HG03520 (cell line): Measurements from ENCODE around the gene APRT.
"Not testable (repeated sequence)": the region's sequence is repeated elsewhere in the genome, so short reads cannot be mapped to it uniquely, and the experiment has no call there.

Experiments used
- ATAC-seq: cut with Tn5 transposase; IDR thresholded peaks from one replicate; pipeline ENCODE4 v1.9.1; 2021; ENCODE audit warnings: mild to moderate bottlenecking, moderate library complexity; ENCODE audit not compliant: unreplicated experiment

Gene APRT

DNA sequence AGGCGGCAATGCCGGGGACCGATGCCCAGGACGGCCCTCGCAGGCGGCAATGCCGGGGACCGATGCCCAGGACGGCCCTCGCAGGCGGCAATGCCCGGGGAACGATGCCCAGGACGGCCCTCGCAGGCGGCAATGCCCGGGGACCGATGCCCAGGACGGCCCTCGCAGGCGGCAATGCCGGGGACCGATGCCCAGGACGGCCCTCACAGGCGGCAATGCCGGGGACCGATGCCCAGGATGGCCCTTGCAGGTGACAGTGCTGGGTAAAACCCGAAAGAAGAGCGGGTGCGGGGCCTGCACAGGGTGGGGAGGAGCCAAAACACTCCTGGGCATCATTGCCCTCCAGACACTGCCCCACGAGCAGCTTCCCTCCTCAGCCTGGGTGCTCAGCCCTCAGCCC is 11.9 kb upstream of the APRT start:
- ATAC-seq = not testable (repeated sequence)

GRCh38 chr16:88822281-88823040 is 10.7 kb upstream of the APRT start:
- ATAC-seq = no peak

GRCh38 chr16:88821168-88821850 is 9.6 kb upstream of the APRT start:
- ATAC-seq = no peak

DNA sequence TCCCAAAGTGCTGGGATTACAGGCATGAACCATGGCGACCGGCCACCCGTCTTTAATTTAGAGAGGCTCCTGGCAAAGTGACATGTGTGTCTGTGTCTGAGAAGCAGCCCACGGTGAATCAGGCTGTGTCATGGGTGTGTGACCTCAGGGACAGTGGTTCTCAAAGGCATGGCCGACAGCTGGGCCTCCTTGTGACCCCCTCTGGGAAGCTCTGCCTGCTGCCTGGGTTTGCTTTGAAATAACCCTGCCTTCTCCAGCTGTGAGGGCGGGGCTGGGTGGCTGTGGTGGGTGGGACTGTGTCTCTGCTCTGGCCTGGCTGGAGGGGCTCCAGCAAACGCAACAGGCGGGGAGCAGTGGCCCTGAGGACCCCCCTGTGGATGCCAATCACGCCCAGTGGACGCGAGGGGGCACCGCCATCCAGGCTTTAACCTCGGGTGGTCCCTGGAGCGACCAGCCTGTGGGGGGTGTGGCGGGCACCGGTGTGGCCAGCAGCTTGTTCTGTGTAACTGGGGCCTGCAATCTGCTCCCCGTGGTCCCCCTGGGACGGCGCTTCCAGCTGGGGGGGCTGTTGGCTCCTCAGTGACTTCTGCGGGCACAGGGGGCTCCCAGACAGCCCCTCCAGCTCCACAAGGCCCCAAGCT is 8.8 kb upstream of the APRT start:
- no peak for ATAC-seq

DNA sequence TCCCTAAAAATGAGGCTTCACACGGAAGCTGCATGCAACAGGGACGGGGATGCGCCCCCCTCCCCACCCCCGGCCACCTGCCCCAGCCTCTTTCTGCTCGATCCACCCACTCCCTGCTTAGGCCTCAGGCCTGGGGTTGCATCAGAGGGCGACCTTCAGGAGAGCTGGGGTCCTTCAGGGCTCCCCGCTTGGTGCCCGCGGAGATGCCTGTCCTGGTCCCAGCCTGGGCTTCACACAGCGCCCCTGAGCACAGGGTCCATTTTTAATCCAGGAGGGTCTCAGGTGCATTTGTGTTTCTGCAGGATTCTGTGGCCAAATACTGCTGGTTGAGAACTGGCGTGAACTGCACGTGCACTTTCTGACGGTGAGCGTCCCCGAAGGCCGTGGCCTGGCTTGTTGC is 7.4 kb upstream of the APRT start:
- no peak for ATAC-seq

GRCh38 chr16:88818575-88818874 is 6.8 kb upstream of the APRT start:
- ATAC-seq = no peak

- no peak for ATAC-seq
These were observed 6.3 kb upstream of the APRT start for GRCh38 chr16:88817785-88818574.

- no peak for ATAC-seq
These were observed 5.2 kb upstream of the APRT start for GRCh38 chr16:88816736-88817535.

DNA sequence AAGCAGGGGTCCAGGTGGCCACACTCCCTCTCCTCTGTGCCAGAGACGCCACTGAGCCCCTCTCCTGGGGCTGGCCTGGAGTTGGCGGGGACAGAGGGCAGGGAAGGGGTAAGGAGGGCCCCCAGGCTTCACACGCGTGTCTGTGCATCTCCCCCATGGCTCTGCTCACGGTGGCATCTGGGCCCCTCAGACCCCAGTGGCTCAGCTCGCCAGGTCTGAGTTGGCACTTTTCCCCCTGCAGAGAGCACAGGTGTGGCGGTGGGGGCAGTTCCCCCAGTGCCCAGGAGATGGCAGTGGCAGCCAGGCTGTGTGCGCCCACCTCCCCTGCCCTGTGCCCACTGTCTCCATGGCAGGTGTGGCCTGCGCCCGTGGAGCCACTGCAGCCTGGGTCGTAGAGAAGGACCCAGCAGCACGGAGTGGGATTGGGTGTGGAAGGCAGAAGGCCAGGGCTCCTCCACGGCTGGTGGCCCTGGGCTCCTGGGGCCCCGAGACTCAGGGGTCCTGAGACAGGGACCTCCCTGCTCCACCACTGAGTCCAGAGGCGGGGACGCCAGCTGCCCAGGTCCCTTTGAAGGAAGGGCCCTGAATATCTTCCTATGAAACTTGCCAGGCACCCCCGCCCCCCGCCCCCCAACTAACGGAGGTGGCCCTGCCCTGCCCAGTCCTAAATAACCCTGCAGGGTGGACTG is 4.3 kb upstream of the APRT start:
- no peak for ATAC-seq

GRCh38 chr16:88815227-88815626 is 3.5 kb upstream of the APRT start:
- ATAC-seq = no peak

- no peak for ATAC-seq
These were observed 2.4 kb upstream of the APRT start for GRCh38 chr16:88814144-88814502.

DNA sequence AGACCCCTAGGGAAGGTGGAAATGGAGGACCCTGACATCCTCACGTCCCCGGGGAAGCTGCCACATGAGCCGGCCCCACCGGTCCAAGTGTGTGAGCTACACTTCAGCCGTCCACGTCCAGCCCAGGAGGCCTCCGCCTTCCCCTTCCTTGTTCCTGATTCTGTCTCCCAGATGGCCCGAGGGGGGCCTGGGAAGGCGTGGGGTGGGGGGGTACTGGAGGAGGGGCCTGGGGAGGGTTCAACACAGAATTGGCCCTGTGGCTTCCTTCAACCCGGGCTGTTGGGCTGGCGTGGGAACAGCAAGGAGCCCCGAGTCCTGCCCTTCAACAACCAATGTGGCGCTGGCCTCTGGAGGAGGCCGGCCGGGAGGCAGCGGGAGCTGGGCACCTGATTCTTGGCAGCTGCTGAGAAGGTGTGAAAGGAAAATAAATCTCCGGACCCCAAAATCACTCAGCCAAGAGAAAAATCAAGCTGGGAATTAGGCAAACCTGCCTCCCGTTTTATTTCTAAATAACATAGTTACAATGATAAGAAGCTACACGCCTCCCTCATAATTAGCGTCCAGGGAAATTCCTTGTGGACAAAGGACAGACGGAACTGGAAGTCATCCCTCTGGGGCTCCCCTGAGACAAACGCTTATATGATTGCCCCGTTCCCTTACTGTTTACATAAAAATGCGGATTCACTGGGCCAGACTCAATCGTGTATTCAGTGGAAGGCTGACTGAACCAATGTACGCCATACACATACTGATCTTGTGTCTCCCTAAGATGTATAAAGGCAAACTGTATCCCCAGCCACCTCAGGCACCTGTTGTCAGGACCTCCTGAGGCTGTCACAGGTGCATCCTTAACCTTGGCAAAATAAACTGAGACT is 1.8 kb upstream of the APRT start:
- ATAC-seq = no peak

GRCh38 chr16:88812513-88813268 is 963 bp upstream of the APRT start:
- ATAC-seq = no peak

DNA sequence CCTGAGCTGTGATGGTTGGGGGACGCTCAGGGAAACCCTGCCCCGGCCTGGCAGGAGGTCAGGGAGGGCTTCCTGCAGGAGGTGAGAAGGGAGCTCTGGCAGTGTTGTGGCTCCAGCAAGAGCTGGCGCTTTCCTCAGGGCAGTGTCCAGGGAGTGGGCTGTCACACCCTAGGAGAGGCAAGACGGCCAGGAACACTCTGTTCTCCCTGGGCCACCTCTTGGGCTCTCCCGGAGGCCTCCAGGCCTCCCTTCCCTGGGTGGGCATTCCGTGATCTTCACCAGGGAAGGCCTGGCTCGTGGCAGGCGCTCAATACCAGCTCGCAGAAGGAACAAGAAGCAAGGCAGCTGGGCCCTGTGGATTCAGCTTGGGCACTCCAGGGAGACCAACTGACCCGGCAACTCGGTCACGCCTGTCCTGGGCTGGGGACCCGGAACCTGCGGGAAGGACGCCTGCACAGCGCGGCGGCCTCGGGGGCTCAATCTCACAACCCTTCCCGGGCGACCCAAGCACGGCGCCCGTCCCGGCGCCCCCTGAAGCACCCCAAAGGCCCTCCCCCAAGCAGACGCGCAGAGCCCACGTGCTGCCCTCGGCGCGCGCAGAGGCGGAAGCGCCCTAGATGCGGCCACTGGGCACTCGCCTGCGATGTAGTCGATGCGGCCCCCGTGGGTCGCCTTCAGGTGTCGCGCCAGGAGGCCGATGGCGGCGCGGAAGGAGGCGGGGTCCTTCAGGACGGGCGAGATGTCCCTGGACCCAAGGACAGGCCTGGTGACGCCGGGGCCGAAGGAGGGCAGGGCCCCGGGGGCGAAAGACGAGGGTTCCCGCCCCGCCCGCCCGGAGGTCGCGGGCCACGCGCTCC is 588 bp downstream of the APRT start:
- peak; percentile 37 for ATAC-seq

- no peak for ATAC-seq
These were observed 1.4 kb downstream of the APRT start for GRCh38 chr16:88810166-88810911.

DNA sequence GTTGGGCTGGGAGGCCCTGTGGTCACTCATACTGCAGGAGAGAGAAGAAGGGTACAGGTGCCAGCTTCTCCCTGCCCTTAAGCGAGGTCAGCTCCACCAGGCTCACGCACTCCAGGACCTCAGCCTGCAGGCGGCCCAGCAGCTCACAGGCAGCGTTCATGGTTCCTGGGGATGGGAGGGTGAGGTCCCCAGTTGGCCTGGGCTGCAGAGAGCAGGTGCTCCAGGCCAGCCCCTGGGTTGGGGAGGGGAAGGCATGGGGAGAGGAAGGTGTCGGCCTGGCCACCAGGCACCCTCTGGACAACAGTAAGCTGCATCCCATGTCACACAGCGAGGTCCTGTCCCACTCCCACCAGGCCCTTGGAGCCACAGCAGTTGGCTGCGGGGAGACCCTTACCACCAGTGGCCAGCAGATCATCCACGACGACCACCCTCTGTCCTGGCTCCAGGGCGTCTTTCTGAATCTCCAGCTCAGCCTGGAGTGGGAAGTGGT is 2.0 kb downstream of the APRT start:
- no peak for ATAC-seq
